H1 (cell line): ENCODE measurements around the gene HTR4. TPM values are rescaled to one million over a fixed set of nuclear protein-coding genes. Genes with fewer than 3 reads are reported as not detected.

Experiments used
- CTCF ChIA-PET: fragments of 300-600 bp; sonication (Branson Sonifier 250); formaldehyde crosslinking; loops from one replicate; lab custom pipeline; 2021; ENCODE audit not compliant: partially characterized antibody; lab: Charles Lee
- POLR2A ChIA-PET: fragments of 300-600 bp; sonication (Branson Sonifier 250); formaldehyde crosslinking; loops from one replicate; lab custom pipeline; 2021; ENCODE audit warnings: inconsistent platforms; ENCODE audit not compliant: partially characterized antibody; lab: Charles Lee
- DNase-seq, 2 experiments: peaks; one replicate each; pipeline versions ENCODE4 v3.0.0 to v3.0.0-alpha.2; 2010 to 2022; ENCODE audit warnings: low spot score in 2 of 2, low read depth in 1 of 2, mixed read lengths in 1 of 2
- FAIRE-seq: peaks from 2 replicates; lab custom pipeline; 2011; peaks lifted over from hg19 to GRCh38; lab: Jason Lieb, UNC
- H2AFZ ChIP-seq: 2 replicates; pipeline ENCODE4 v1.8.1; 2012; ENCODE audit warnings: low read length, inconsistent platforms
- H2AK5ac ChIP-seq: 2 replicates; pipeline ENCODE4 v1.6.1; 2013; ENCODE audit warnings: low read depth, low read length
- H2BK120ac ChIP-seq: replicated peaks from 2 replicates; pipeline ENCODE3; 2013; ENCODE audit warnings: low read depth, low read length, inconsistent platforms
- H2BK12ac ChIP-seq: 2 replicates; pipeline ENCODE4 v1.6.1; 2013; ENCODE audit warnings: low read depth, low read length
- H2BK15ac ChIP-seq: 2 replicates; pipeline ENCODE4 v1.6.1; 2013; ENCODE audit warnings: low read length
- H2BK20ac ChIP-seq: 2 replicates; pipeline ENCODE4 v1.6.1; 2013; ENCODE audit warnings: low read length
- H2BK5ac ChIP-seq: 2 replicates; pipeline ENCODE4 v1.6.1; 2013; ENCODE audit warnings: low read depth, low read length
- H3K14ac ChIP-seq: 2 replicates; pipeline ENCODE4 v1.6.1; 2013; ENCODE audit warnings: inconsistent platforms; ENCODE audit not compliant: insufficient read length
- H3K18ac ChIP-seq: 2 replicates; pipeline ENCODE4 v1.6.1; 2013; ENCODE audit warnings: low read length; ENCODE audit errors: extremely low read depth
- H3K23ac ChIP-seq: 2 replicates; pipeline ENCODE4 v1.6.1; 2013; ENCODE audit warnings: inconsistent platforms; ENCODE audit not compliant: insufficient read length
- H3K23me2 ChIP-seq: 2 replicates; pipeline ENCODE4 v1.6.1; 2013; ENCODE audit warnings: low read depth, low read length
- H3K27ac ChIP-seq: 2 replicates; pipeline ENCODE4 v1.6.1; 2011; ENCODE audit warnings: low read depth, low read length, inconsistent platforms
- H3K27me3 ChIP-seq, 4 experiments: replicated peaks in 1 of 4; 1 replicate in 1 of 4; 2 replicates in 3 of 4; pipeline versions ENCODE4 v1.6.1 to v1.8.1; 2011 to 2013; ENCODE audit warnings: low read length in 3 of 4, mild to moderate bottlenecking in 3 of 4, inconsistent platforms in 2 of 4, mixed read lengths in 2 of 4, moderate library complexity in 1 of 4; ENCODE audit not compliant: control insufficient read depth in 3 of 4, insufficient read depth in 3 of 4; ENCODE audit errors: extremely low read depth in 1 of 4
- H3K36me3 ChIP-seq, 4 experiments: 2 replicates each; pipeline versions ENCODE4 v1.6.1 to v1.8.1; 2011 to 2013; ENCODE audit warnings: mild to moderate bottlenecking in 4 of 4, low read length in 3 of 4, moderate library complexity in 2 of 4, control low read depth in 1 of 4, inconsistent platforms in 1 of 4; ENCODE audit not compliant: insufficient read depth in 4 of 4, control insufficient read depth in 2 of 4
- H3K4ac ChIP-seq: replicated peaks from 2 replicates; pipeline ENCODE3; 2013; ENCODE audit warnings: low read length, low read depth, mixed read lengths, inconsistent platforms; ENCODE audit not compliant: insufficient read length
- H3K4me1 ChIP-seq, 4 experiments: replicated peaks in 1 of 4; 1 replicate in 1 of 4; 2 replicates in 3 of 4; pipeline versions ENCODE4 v1.6.1 to v1.8.1; 2011 to 2013; ENCODE audit warnings: low read length in 3 of 4, inconsistent platforms in 2 of 4, mixed read lengths in 1 of 4; ENCODE audit not compliant: insufficient read depth in 4 of 4, control insufficient read depth in 3 of 4
- H3K4me2 ChIP-seq, 2 experiments: 2 replicates each; pipeline versions ENCODE4 v1.6.1 to v1.8.1; 2011 to 2013; ENCODE audit warnings: low read depth in 2 of 2, low read length in 2 of 2, control low read depth in 1 of 2, inconsistent platforms in 1 of 2, mild to moderate bottlenecking in 1 of 2; ENCODE audit not compliant: insufficient read depth in 1 of 2
- H3K4me3 ChIP-seq, 4 experiments: fragments of 200-600, 300-600 bp in 1 of 4; sonication (generic), shearing (Covaris generic), sonication (Bioruptor Twin) in 1 of 4; 2 replicates each; pipeline versions ENCODE4 v1.5.1 to v1.8.1; 2011 to 2016; ENCODE audit warnings: low read length in 4 of 4, low read depth in 3 of 4, control low read depth in 2 of 4, inconsistent platforms in 2 of 4, mild to moderate bottlenecking in 2 of 4, mixed read lengths in 1 of 4, moderate library complexity in 1 of 4; ENCODE audit not compliant: insufficient read depth in 2 of 4; ENCODE audit errors: extremely low read depth in 1 of 4
- H3K56ac ChIP-seq: replicated peaks from 2 replicates; pipeline ENCODE3; 2013; ENCODE audit warnings: low read depth, mild to moderate bottlenecking, mixed read lengths, low read length, inconsistent platforms; ENCODE audit not compliant: insufficient read length
- H3K79me1 ChIP-seq: 2 replicates; pipeline ENCODE4 v1.6.1; 2013; ENCODE audit warnings: low read depth, low read length, control low read depth
- H3K79me2 ChIP-seq, 2 experiments: 2 replicates each; pipeline versions ENCODE4 v1.6.1 to v1.8.1; 2012 to 2013; ENCODE audit warnings: low read length in 2 of 2, mild to moderate bottlenecking in 2 of 2, inconsistent platforms in 1 of 2; ENCODE audit not compliant: insufficient read depth in 2 of 2, control insufficient read depth in 1 of 2
- H3K9ac ChIP-seq, 4 experiments: replicated peaks in 1 of 4; 1 replicate in 1 of 4; 2 replicates in 3 of 4; pipeline versions ENCODE4 v1.6.1 to v1.8.1; 2011 to 2013; ENCODE audit warnings: low read depth in 3 of 4, low read length in 3 of 4, control low read depth in 2 of 4, mild to moderate bottlenecking in 2 of 4, moderate library complexity in 2 of 4, inconsistent platforms in 1 of 4; ENCODE audit errors: extremely low read depth in 1 of 4
- H3K9me3 ChIP-seq, 2 experiments: 2 replicates each; pipeline versions ENCODE4 v1.6.1 to v1.8.1; 2012 to 2013; ENCODE audit warnings: mild to moderate bottlenecking in 2 of 2, moderate library complexity in 2 of 2, control low read depth in 1 of 2, inconsistent platforms in 1 of 2, low read depth in 1 of 2, low read length in 1 of 2, mixed read lengths in 1 of 2; ENCODE audit not compliant: insufficient read depth in 2 of 2
- H4K20me1 ChIP-seq, 2 experiments: replicated peaks in 1 of 2; 2 replicates each; pipeline versions ENCODE3 to v1.8.1; 2011 to 2013; ENCODE audit warnings: inconsistent platforms in 2 of 2, low read length in 2 of 2, mild to moderate bottlenecking in 1 of 2; ENCODE audit not compliant: insufficient read depth in 2 of 2, control insufficient read depth in 1 of 2
- H4K5ac ChIP-seq: 2 replicates; pipeline ENCODE4 v1.6.1; 2013; ENCODE audit warnings: low read length, low read depth, mixed read lengths, inconsistent platforms; ENCODE audit not compliant: insufficient read length
- H4K8ac ChIP-seq: 2 replicates; pipeline ENCODE4 v1.8.0; 2013; ENCODE audit warnings: mild to moderate bottlenecking, moderate library complexity, low read length, inconsistent platforms; ENCODE audit not compliant: insufficient read depth; ENCODE audit errors: extremely low read depth
- H4K91ac ChIP-seq: replicated peaks from 2 replicates; pipeline ENCODE3; 2013; ENCODE audit warnings: low read length, mixed read lengths, inconsistent platforms; ENCODE audit not compliant: insufficient read length
- SIRT6 ChIP-seq: IDR thresholded peaks from one replicate; pipeline ENCODE4 v1.7.1; 2012; ENCODE audit warnings: low read length, inconsistent platforms
- TEAD4 ChIP-seq: IDR thresholded peaks from 2 replicates; pipeline ENCODE4 v1.6.1; 2012; ENCODE audit warnings: low read depth, low read length, inconsistent platforms, mixed read lengths
- polyA plus RNA-seq, 7 experiments: library from polyadenylated mRNA; depleted of rRNA in 3 of 7; stranded (reverse) in 5 of 7; unstranded in 2 of 7; fragments of >200 nt in 5 of 7; fragments of 200-250 nt in 2 of 7; gene quantifications; 1 replicate in 5 of 7; 2 replicates in 1 of 7; 4 replicates in 1 of 7; pipeline versions ENCODE4 v1.2.1 to v1.2.3, GENCODE V29; 2011 to 2013; ENCODE audit warnings: missing spikeins in 2 of 7, mixed read lengths in 2 of 7
- total RNA-seq: library from RNA; stranded (reverse); fragmentation: NEBNext Ultra II Directional; extraction: Animal tissue kit (Norgen Biotek cat#: 25700); gene quantifications from 2 replicates; pipeline ENCODE4 v1.2.1, GENCODE V29; 2021

Gene HTR4
- total and polyA plus RNA-seq, 2 of the 8 experiments (the other 6 are each of a cell fraction or from before 2014, with no cell fraction given): not detected

- Histone ChIP-seq H3K27me3 (no peaks in the 10 kb centered on the region), H2AK5ac (no peak overlapping the region), H3K23me2 (no peaks in the 10 kb centered on the region), H3K18ac (no peak overlapping the region), H3K23ac (no peak overlapping the region), H3K79me2 (no peaks in the 10 kb centered on the region), H3K4ac (no peak overlapping the region), H3K4me3 (no peak overlapping the region), H4K5ac (no peak overlapping the region), H3K4me1 (no peaks in the 10 kb centered on the region), H3K9ac (no peak overlapping the region), H4K91ac (no peak overlapping the region), H3K36me3 (no peaks in the 10 kb centered on the region), H2BK12ac (no peak overlapping the region), H3K27ac (no peak overlapping the region), H2BK15ac (no peak overlapping the region), H3K56ac (no peak overlapping the region), H4K20me1 (no peaks in the 10 kb centered on the region), H2BK20ac (no peak overlapping the region), H3K14ac (no peak overlapping the region), H3K79me1 (no peaks in the 10 kb centered on the region), H3K4me2 (no peak overlapping the region), H2BK120ac (no peak overlapping the region), H2BK5ac (no peak overlapping the region), H4K8ac (no peak overlapping the region), H2AFZ (no peak overlapping the region), H3K9me3 (no peaks in the 10 kb centered on the region)
- POLR2A ChIA-PET: no interaction called here
- TF ChIP-seq TEAD4 (no peak), SIRT6 (no peak)
- DNase-seq (no peak), FAIRE-seq (no peak)
- CTCF ChIA-PET: interaction anchor here (0.8 to 2.1 kb wide), 4 partner anchors 15 to 119 kb away, joined by 3 to 10 read pairs (median 6); no protein-coding TSS in a partner anchor
Observed at GRCh38 chr5:148702019-148702596, 47.8 kb upstream of the HTR4 start.
